Stimulated activated CD4-positive, alpha-beta T cell treated with anti-CD3 and anti-CD28 coated beads, Interleukin-15, amount 100 ng/mL, for 48 hours (primary cell): Measurements from ENCODE around the gene SEMA3A.
"Not testable (repeated sequence)": the region's sequence is repeated elsewhere in the genome, so short reads cannot be mapped to it uniquely, and the experiment has no call there.

Experiments used
- DNase-seq, 2 donors: peaks; one replicate each; pipeline ENCODE4 v3.0.0-alpha.2; 2020; ENCODE audit warnings: low read depth in 2 of 2

Gene SEMA3A

GRCh38 chr7:84194484-84195271 lies at the start of gene SEMA3A:
TSS of gene SEMA3A (minus strand) at chr7:84194789. CDS start at chr7:84194586, 203 bp downstream.
- DNase-seq: no peak

- not testable (repeated sequence) for DNase-seq
These were observed 48.4 kb upstream of the SEMA3A start for GRCh38 chr7:84243037-84243436.

GRCh38 chr7:84238596-84238995 lies 44.0 kb upstream of the SEMA3A start:
- DNase-seq: no peak

- no peak for DNase-seq
These were observed 43.1 kb upstream of the SEMA3A start for GRCh38 chr7:84237533-84238173.

- no peak for DNase-seq
These were observed 41.8 kb upstream of the SEMA3A start for GRCh38 chr7:84236398-84236797.

GRCh38 chr7:84232646-84233045 lies 38.1 kb upstream of the SEMA3A start:
- no peak for DNase-seq

GRCh38 chr7:84231157-84231556 lies 36.6 kb upstream of the SEMA3A start:
- DNase-seq: no peak

- no peak for DNase-seq
These were observed 35.9 kb upstream of the SEMA3A start for GRCh38 chr7:84230491-84230890.

- DNase-seq: no peak
These were observed 33.9 kb upstream of the SEMA3A start for GRCh38 chr7:84228526-84228925.

- no peak for DNase-seq
These were observed 32.2 kb upstream of the SEMA3A start for GRCh38 chr7:84226759-84227158.

GRCh38 chr7:84224505-84224904 lies 29.9 kb upstream of the SEMA3A start:
- no peak for DNase-seq

GRCh38 chr7:84219310-84219709 lies 24.7 kb upstream of the SEMA3A start:
- no peak for DNase-seq

- no peak for DNase-seq
These were observed 24.1 kb upstream of the SEMA3A start for GRCh38 chr7:84218681-84219080.

- DNase-seq: no peak
These were observed 21.9 kb upstream of the SEMA3A start for GRCh38 chr7:84216472-84216871.

- not testable (repeated sequence) for DNase-seq
These were observed 20.2 kb upstream of the SEMA3A start for GRCh38 chr7:84214757-84215156.

GRCh38 chr7:84210301-84210700 lies 15.7 kb upstream of the SEMA3A start:
- no peak for DNase-seq

- no peak for DNase-seq
These were observed 14.4 kb upstream of the SEMA3A start for GRCh38 chr7:84209006-84209405.

- DNase-seq: no peak
These were observed 13.0 kb upstream of the SEMA3A start for GRCh38 chr7:84207615-84208014.

- no peak for DNase-seq
These were observed 12.4 kb upstream of the SEMA3A start for GRCh38 chr7:84207025-84207424.

GRCh38 chr7:84204655-84205054 lies 10.1 kb upstream of the SEMA3A start:
- DNase-seq: no peak

GRCh38 chr7:84202855-84203254 lies 8.3 kb upstream of the SEMA3A start:
- no peak for DNase-seq

GRCh38 chr7:84200859-84201258 lies 6.3 kb upstream of the SEMA3A start:
- no peak for DNase-seq

GRCh38 chr7:84199216-84199615 lies 4.6 kb upstream of the SEMA3A start:
- no peak for DNase-seq
